Activated CD4-positive, alpha-beta memory T cell treated with anti-CD3 and anti-CD28 coated beads for 36 hours (primary cell): ENCODE results near the gene ZFAND6. TPM values are rescaled to one million over a fixed set of nuclear protein-coding genes. Genes with fewer than 3 reads are reported as not detected.
A peak's percentile ranks its signal among the peaks of the same experiment; 100 is the strongest.

Source experiments
- CTCF ChIA-PET: fragments of 350-600 bp; sonication (Branson Sonifier 250); formaldehyde crosslinking; loops from one replicate; lab custom pipeline; 2021; ENCODE audit warnings: antibody characterized with exemption, inconsistent platforms; lab: Charles Lee
- POLR2A ChIA-PET: fragments of 350-600 bp; sonication (Branson Sonifier 250); formaldehyde crosslinking; loops from one replicate; lab custom pipeline; 2021; ENCODE audit warnings: antibody characterized with exemption; lab: Charles Lee
- DNase-seq: peaks from one replicate; pipeline ENCODE4 v3.0.0-alpha.2; 2020
- H3K27ac Mint-ChIP-seq: one replicate; pipeline ENCODE4 v1.8.0; 2021; ENCODE audit warnings: mixed read lengths
- H3K27me3 Mint-ChIP-seq: one replicate; pipeline ENCODE4 v1.8.0; 2021; ENCODE audit warnings: mixed read lengths
- H3K36me3 Mint-ChIP-seq: one replicate; pipeline ENCODE4 v1.8.0; 2021; ENCODE audit warnings: mixed read lengths
- H3K4me1 Mint-ChIP-seq: one replicate; pipeline ENCODE4 v1.8.0; 2021; ENCODE audit warnings: low read depth, mixed read lengths
- H3K4me3 Mint-ChIP-seq: one replicate; pipeline ENCODE4 v1.8.0; 2021; ENCODE audit warnings: mild to moderate bottlenecking, mixed read lengths
- H3K9me3 Mint-ChIP-seq: one replicate; pipeline ENCODE4 v1.8.0; 2021; ENCODE audit warnings: mixed read lengths
- intact Hi-C: fragments of 100-400 bp; cut with micrococcal nuclease; formaldehyde crosslinking; loops from one replicate; pipeline ENCODE4 v1.15.1; 2023
- total RNA-seq, 2 experiments: library from RNA; stranded (reverse); gene quantifications; one replicate each; pipeline ENCODE4 v1.2.3, GENCODE V29; 2021

Gene ZFAND6
- total RNA-seq, 2 experiments from 2014 or later: 32.2 to 33.4 TPM

DNA sequence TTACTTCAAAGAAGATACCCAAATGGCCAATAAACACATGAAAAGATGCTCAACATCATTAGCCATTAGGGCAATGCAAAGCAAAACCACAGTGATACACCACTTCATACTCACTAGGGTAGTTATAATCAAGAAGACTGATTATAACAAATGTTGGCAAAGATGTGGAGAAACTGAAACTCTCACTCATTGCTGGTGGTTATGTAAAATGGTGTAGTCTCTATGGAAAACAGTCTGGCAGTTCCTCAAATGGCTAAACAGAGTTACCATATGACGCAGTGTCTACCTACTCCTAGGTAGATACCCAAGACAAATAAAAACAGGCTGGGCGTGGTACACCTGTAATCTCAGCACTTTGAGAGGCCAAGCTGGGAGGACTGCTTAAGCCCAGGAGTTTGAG is 3.5 kb upstream of the ZFAND6 start:
- Mint-ChIP-seq H3K27me3 (no peaks in the 10 kb centered on the region), H3K4me1 (peaks cover 11% of the 10 kb centered on the region), H3K36me3 (no peaks in the 10 kb centered on the region), H3K27ac (no peak overlapping the region), H3K4me3 (no peak overlapping the region), H3K9me3 (no peaks in the 10 kb centered on the region)
- ChIA-PET POLR2A (interaction anchor here (0.7 kb wide), 1 partner anchor 32 kb away, joined by 3 read pairs; no protein-coding TSS in a partner anchor), CTCF (interaction anchor here (0.6 kb wide), 1 partner anchor 89 kb away, joined by 3 read pairs; no protein-coding TSS in a partner anchor)
- intact Hi-C loops: no loop called here
- no peak for DNase-seq

DNA sequence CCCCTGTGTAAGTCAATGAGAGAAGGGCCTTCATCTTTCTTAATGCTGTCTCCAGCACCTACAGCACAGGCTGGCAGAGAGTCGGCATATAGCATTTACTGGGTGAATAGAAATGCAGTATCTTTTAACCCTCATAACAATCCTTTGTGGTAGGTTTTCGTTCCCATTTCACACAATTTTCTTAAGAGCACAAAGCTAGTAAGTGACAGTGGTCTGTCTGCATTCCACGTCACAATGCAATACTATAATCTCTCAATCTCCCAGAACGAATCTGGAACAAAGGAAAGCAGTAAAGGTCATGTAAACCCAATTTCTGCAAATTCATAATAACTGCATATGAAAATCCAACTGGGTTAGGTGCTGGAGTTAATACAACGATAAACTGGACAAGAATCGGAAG is 1.4 kb upstream of the ZFAND6 start:
- Mint-ChIP-seq H3K9me3 (no peaks in the 10 kb centered on the region), H3K36me3 (no peaks in the 10 kb centered on the region), H3K27me3 (no peaks in the 10 kb centered on the region), H3K27ac (no peak overlapping the region), H3K4me3 (peak overlapping the region; percentile 52), H3K4me1 (peaks cover 31% of the 10 kb centered on the region)
- ChIA-PET CTCF (interaction anchor here (1.7 kb wide), 1 partner anchor 115 kb away, joined by 5 read pairs; no protein-coding TSS in a partner anchor), POLR2A (no interaction called here)
- intact Hi-C loops: loop anchor here (2.0 kb wide), 2 partner anchors 87 to 161 kb away; partner anchors contain the start of genes BCL2A1 and MTHFS
- DNase-seq: no peak

DNA sequence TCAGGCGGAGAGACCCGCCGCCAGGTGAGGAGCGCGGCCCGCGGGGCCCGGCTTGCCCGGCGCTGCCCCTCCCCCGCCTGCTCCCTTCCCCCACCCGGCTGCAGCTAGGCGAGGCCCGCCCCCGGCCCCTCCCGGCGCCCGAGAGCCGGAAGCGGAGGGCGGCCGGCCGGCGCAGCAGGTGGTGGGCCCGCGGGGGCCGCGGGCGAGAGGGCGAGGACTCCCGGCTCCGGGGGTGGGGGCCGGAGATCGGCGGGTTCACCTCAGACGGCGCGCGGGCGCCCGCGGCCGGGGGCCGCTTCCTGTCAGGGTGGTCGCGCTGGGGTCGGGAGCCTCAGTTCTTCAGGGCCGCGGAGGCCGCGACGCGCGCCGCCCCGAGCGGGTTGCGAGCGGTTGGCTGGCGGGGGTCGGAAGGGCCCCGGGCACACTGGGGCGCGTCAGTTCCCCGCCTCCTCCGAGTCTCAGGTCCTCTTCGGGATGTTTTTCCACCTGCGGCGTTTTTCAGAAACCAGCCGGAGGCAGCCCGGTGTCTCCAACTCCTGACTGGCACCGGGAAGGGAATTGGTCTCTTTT is 395 bp downstream of the ZFAND6 start:
- H3K9me3 Mint-ChIP-seq: no peaks in the 10 kb centered on the region
- no peaks in the 10 kb centered on the region for H3K27me3 Mint-ChIP-seq
- intact Hi-C loops: loop anchor here (1.0 to 5.0 kb wide), 8 partner anchors 12 to 163 kb away; partner anchors contain the start of genes BCL2A1, FAH and MTHFS
- ChIA-PET CTCF (interaction anchor here (0.7 to 1.8 kb wide), 7 partner anchors 13 to 206 kb away, joined by 3 to 6 read pairs (median 4); partner anchors contain the start of gene MTHFS), POLR2A (interaction anchor here (0.6 to 3.2 kb wide), 8 partner anchors 12 to 1180 kb away, joined by 3 to 30 read pairs (median 6); partner anchors contain the start of genes BCL2A1 and FAH)
- no peaks in the 10 kb centered on the region for H3K36me3 Mint-ChIP-seq
- H3K27ac Mint-ChIP-seq: peak overlapping the region; percentile 90
- H3K4me3 Mint-ChIP-seq: peak overlapping the region; percentile 81
- peak; percentile 65 for DNase-seq
- peaks cover 38% of the 10 kb centered on the region for H3K4me1 Mint-ChIP-seq

DNA sequence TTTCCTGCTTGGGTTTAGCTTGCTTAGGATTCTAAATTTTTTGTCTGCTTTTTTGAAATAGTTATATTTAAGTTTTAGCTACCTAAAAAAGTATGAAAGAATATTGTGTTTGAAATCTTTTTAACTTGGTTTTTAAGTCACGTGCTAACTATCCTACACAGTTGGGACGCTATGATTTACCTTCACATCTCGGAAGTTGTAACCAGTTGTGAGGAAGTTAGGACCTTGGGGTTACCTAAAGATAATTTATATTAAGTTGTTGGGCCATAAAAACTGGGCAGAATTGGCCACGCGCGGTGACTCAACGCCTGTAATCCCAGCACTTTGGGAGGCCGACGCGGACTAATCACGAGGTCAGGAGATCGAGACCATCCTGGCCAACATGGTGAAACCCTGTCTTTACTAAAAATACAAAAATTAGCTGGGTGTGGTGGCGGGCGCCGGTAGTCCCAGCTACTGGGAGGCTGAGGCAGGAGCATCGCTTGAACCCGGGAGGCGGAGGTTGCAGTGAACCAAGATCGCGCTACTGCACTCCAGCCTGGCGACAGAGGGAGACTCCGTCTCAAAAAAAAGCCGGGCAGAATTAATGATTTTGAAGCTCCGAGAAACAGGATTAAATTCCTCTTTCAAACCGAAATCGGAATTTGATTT is 1.0 kb downstream of the ZFAND6 start:
- peaks cover 42% of the 10 kb centered on the region for H3K4me1 Mint-ChIP-seq

DNA sequence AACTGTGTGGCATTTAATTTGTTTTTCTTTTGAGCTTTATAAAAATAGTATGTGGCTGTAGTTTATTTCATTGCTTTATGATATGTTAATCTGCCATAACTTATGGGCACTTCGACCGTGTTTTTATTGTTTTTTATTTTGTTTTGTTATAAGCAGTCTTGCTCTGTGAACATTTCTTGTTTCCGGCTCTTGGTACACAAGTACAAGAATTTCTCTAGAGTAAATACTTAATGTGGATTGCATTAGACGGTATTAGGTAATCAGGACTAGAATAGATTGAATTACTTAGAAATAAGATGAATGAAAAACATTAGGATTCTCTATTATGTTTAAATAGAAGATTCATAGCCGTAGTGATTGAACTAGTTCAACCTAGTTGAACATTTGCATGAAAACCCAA is 2.1 kb downstream of the ZFAND6 start:
- no peak overlapping the region for H3K27ac Mint-ChIP-seq
- peaks cover 40% of the 10 kb centered on the region for H3K4me1 Mint-ChIP-seq
- CTCF ChIA-PET: interaction anchor here (0.9 to 1.8 kb wide), 2 partner anchors 120 to 165 kb away, joined by 3 to 6 read pairs; partner anchors contain the start of gene MTHFS
- H3K9me3 Mint-ChIP-seq: no peaks in the 10 kb centered on the region
- POLR2A ChIA-PET: interaction anchor here (0.7 to 3.2 kb wide), 4 partner anchors 29 to 139 kb away, joined by 3 to 30 read pairs (median 10); partner anchors contain the start of gene BCL2A1
- H3K4me3 Mint-ChIP-seq: peak overlapping the region; percentile 81
- H3K36me3 Mint-ChIP-seq: no peaks in the 10 kb centered on the region
- no peaks in the 10 kb centered on the region for H3K27me3 Mint-ChIP-seq
- intact Hi-C loops: loop anchor here (5.0 kb wide), 1 partner anchor 46 kb away; no protein-coding TSS in a partner anchor
- DNase-seq: no peak

More for the DNA sequence above, 1.0 kb downstream of the ZFAND6 start:
- Mint-ChIP-seq H3K9me3 (no peaks in the 10 kb centered on the region), H3K27ac (peak overlapping the region; percentile 90), H3K4me3 (peak overlapping the region; percentile 81), H3K27me3 (no peaks in the 10 kb centered on the region), H3K36me3 (no peaks in the 10 kb centered on the region)
- intact Hi-C loops: loop anchor here (5.0 kb wide), 1 partner anchor 47 kb away; no protein-coding TSS in a partner anchor
- ChIA-PET POLR2A (interaction anchor here (0.7 to 3.2 kb wide), 7 partner anchors 11 to 137 kb away, joined by 3 to 30 read pairs (median 6); partner anchors contain the start of genes BCL2A1 and FAH), CTCF (interaction anchor here (0.6 to 1.8 kb wide), 10 partner anchors 10 to 207 kb away, joined by 3 to 6 read pairs (median 4); partner anchors contain the start of gene MTHFS)
- DNase-seq: peak; percentile 49

DNA sequence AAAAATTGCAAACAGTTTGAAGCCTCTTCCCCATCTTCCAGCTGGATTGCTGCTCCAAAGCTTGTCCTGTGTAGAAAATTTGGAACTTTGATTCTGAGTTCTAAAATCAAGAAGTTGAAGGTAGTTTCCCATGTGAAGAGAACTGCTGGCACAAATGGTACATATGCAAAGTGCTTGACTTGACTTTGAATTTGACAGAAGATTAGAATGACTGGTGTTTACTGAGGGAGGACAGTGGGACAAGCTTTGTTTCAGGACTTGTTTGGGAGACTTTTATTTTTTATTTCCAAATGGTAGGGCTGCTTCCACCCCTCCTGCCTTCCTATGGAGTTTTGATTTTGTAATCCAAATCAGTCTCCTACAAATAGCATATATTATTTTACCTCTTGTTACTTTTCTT is 7.4 kb downstream of the ZFAND6 start:
- Mint-ChIP-seq H3K4me3 (no peak overlapping the region), H3K9me3 (no peaks in the 10 kb centered on the region), H3K27me3 (no peaks in the 10 kb centered on the region), H3K36me3 (no peaks in the 10 kb centered on the region), H3K27ac (no peak overlapping the region), H3K4me1 (peaks cover 57% of the 10 kb centered on the region)
- intact Hi-C loops: no loop called here
- POLR2A ChIA-PET: no interaction called here
- CTCF ChIA-PET: interaction anchor here (1.4 kb wide), 1 partner anchor 23 kb away, joined by 4 read pairs; no protein-coding TSS in a partner anchor
- no peak for DNase-seq

DNA sequence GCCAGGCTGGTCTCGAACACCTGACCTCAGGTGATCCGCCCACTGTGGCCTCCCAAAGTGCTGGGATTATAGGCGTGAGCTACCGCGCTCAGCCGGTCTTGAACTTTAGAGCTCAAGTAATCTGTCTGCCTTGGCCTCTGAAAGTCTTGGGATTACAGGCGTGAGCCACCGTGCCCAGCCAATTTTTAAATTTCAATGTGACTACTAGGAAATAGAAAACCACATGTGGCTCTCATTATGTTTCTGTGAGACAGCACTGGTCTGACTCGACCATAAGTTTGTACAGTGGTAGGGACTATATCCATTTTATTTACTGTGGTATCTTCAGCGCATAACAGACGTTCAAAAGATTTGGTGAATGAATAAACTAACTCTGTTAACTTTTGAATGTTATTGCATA is 9.1 kb downstream of the ZFAND6 start:
- Mint-ChIP-seq H3K4me3 (no peak overlapping the region), H3K36me3 (no peaks in the 10 kb centered on the region), H3K9me3 (no peaks in the 10 kb centered on the region), H3K27ac (no peak overlapping the region), H3K27me3 (no peaks in the 10 kb centered on the region), H3K4me1 (peaks cover 59% of the 10 kb centered on the region)
- ChIA-PET CTCF (interaction anchor here (1.0 kb wide), 1 partner anchor 20 kb away, joined by 5 read pairs; no protein-coding TSS in a partner anchor), POLR2A (no interaction called here)
- intact Hi-C loops: no loop called here
- DNase-seq: peak; percentile 34

DNA sequence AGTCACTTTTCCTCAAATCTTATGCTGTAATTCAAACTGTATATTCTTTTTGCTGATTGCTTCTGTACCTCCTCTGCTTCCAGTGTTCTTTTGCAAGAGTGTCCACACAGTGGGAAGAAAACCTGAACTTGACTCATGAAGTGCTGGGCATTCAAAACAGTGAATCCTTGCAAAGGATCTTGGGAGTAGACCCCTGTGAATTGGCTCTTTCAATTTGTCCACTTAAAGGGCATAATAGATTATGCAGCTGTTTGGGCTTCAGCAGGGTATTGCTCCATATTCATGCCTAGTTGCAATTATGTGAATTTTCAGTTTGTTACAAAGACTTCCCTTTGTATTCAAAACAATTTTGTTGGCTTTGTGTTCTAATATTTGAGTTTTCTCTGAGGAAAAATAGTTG is 11.4 kb downstream of the ZFAND6 start:
- ChIA-PET POLR2A (interaction anchor here (1.5 kb wide), 1 partner anchor 11 kb away, joined by 6 read pairs; the partner anchor contains the start of gene ZFAND6), CTCF (interaction anchor here (0.7 to 1.2 kb wide), 3 partner anchors 77 to 165 kb away, joined by 3 to 4 read pairs (median 3); no protein-coding TSS in a partner anchor)
- no peak overlapping the region for H3K27ac Mint-ChIP-seq
- H3K9me3 Mint-ChIP-seq: no peaks in the 10 kb centered on the region
- H3K4me3 Mint-ChIP-seq: no peak overlapping the region
- no peak for DNase-seq
- H3K4me1 Mint-ChIP-seq: peaks cover 59% of the 10 kb centered on the region
- intact Hi-C loops: no loop called here
- peaks cover 5% of the 10 kb centered on the region for H3K36me3 Mint-ChIP-seq
- no peaks in the 10 kb centered on the region for H3K27me3 Mint-ChIP-seq

DNA sequence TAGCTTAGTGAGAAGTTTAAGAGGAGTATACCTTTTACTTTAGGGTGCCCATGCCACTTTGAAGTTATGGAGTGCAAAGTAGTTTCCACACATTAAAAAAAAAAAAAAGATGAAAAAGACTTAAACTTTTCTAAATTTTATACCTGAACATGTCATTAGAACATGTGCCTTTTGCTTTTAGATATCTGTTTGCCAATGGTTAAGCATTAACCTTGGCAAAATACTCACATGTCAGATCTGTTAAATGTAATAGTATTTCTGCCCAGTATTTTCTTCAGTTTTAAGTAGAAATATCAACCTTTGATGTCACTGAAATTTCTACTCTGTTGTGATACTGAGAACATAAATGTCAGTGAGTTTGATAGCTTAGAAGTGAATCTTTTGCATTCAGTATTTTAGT is 12.2 kb downstream of the ZFAND6 start:
- H3K36me3 Mint-ChIP-seq: peaks cover 5% of the 10 kb centered on the region
- no peaks in the 10 kb centered on the region for H3K27me3 Mint-ChIP-seq
- intact Hi-C loops: loop anchor here (1.0 kb wide), 1 partner anchor 12 kb away; the partner anchor contains the start of gene ZFAND6
- no peaks in the 10 kb centered on the region for H3K9me3 Mint-ChIP-seq
- H3K4me1 Mint-ChIP-seq: peaks cover 65% of the 10 kb centered on the region
- H3K4me3 Mint-ChIP-seq: no peak overlapping the region
- H3K27ac Mint-ChIP-seq: no peak overlapping the region
- DNase-seq: no peak
- CTCF ChIA-PET: interaction anchor here (0.7 to 2.0 kb wide), 6 partner anchors 11 to 165 kb away, joined by 3 to 5 read pairs (median 4); no protein-coding TSS in a partner anchor
- POLR2A ChIA-PET: interaction anchor here (1.5 kb wide), 1 partner anchor 12 kb away, joined by 6 read pairs; the partner anchor contains the start of gene ZFAND6

DNA sequence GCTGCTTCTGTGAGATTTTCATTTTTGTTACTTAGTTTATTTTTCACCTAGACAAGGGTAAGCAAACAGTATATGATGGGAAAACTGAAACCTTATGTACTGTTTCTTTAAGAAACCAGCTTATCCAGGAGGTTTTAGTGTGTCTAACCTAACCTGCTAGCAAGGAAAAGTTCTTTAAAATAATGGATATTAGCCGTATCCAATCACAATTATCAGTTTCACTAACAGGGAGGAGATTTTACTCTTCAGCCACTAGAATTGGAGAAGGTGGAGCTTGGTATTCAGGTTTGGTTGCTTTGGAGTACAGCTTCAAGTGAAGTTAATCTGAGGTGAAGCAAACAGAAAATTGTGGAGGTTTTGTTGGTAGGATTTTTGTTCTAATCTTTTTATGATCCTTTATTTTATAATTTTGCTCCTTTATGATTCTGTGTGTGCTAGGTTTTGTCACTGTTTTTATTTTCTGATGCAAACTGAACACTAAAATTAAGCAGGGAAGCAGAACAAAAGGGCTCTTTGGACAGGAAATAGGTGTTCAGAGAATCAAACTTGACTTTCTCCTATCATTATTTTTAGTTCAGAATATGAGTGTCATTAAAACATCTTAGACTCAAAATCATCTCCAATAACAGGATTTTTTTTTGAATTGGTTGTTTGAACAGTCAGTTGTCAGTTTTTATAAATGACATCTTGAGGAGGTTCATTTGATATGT is 13.0 kb downstream of the ZFAND6 start:
- Mint-ChIP-seq H3K4me1 (peaks cover 63% of the 10 kb centered on the region), H3K27me3 (no peaks in the 10 kb centered on the region), H3K36me3 (peaks cover 5% of the 10 kb centered on the region), H3K9me3 (no peaks in the 10 kb centered on the region), H3K4me3 (peak overlapping the region; percentile 80), H3K27ac (peak overlapping the region; percentile 65)
- ChIA-PET POLR2A (interaction anchor here (1.1 to 1.5 kb wide), 2 partner anchors 13 to 80 kb away, joined by 4 to 6 read pairs; partner anchors contain the start of gene ZFAND6), CTCF (interaction anchor here (0.7 to 2.0 kb wide), 4 partner anchors 12 to 150 kb away, joined by 3 to 5 read pairs (median 4); no protein-coding TSS in a partner anchor)
- DNase-seq: no peak
- intact Hi-C loops: loop anchor here (1.0 kb wide), 1 partner anchor 13 kb away; the partner anchor contains the start of gene ZFAND6

DNA sequence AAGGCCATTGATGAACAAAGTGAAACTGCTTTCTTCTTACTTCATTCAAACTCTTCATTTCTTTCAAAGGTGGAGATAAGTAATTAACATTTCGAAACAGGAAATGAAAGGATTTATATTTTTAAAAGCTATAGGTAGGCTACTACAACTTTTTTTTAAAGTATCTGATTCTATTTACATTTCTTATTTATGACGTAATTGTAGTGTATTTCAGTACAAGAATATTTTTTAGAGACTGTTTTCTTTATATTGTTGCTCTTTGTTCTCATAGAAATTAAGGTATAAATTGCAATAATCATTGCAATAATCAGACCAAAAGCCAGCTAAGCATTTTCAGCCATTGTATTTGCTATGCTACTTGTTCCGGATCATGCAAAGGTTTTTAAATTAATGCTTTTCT is 13.7 kb downstream of the ZFAND6 start:
- POLR2A ChIA-PET: interaction anchor here (1.1 kb wide), 1 partner anchor 79 kb away, joined by 4 read pairs; no protein-coding TSS in a partner anchor
- no peaks in the 10 kb centered on the region for H3K27me3 Mint-ChIP-seq
- no peaks in the 10 kb centered on the region for H3K9me3 Mint-ChIP-seq
- CTCF ChIA-PET: interaction anchor here (0.7 to 2.0 kb wide), 3 partner anchors 13 to 150 kb away, joined by 3 to 5 read pairs (median 5); no protein-coding TSS in a partner anchor
- H3K4me3 Mint-ChIP-seq: no peak overlapping the region
- no peak for DNase-seq
- peaks cover 65% of the 10 kb centered on the region for H3K4me1 Mint-ChIP-seq
- H3K27ac Mint-ChIP-seq: no peak overlapping the region
- H3K36me3 Mint-ChIP-seq: peaks cover 5% of the 10 kb centered on the region
- intact Hi-C loops: no loop called here
